ENCODE results near the gene CCDC81. TPM values are rescaled to one million over a fixed set of nuclear protein-coding genes. Genes with fewer than 3 reads are reported as not detected.

The CCDC81 gene
- polyA plus RNA-seq, 3 donors, result 0.11 to 0.31 (median 0.24) TPM

- no peaks in the 10 kb centered on the region for H3K36me3 ChIP-seq (replicated peaks in 1 of 2; ENCODE audit: control insufficient read depth in 1 of 2, insufficient read depth in 2 of 2, low read length in 2 of 2)
- Mint-ChIP-seq H3K27ac (no peak overlapping the region), H3K9me3 (peaks cover 0 to under 1% (median 0%) of the 10 kb centered on the region in 7 donors), H3K4me1 (peaks cover 18% of the 10 kb centered on the region), H3K36me3 (no peaks in the 10 kb centered on the region), H3K27me3 (ENCODE audit: low read depth in 3 of 3) (peaks cover 0 to 4% (median 0%) of the 10 kb centered on the region in 3 donors), H3K4me3 (no peak overlapping the region)
- H4K20me1 ChIP-seq (ENCODE audit: insufficient read depth, low read length), result no peaks in the 10 kb centered on the region
- H3K9me3 ChIP-seq (replicated peaks in 1 of 2; ENCODE audit: control insufficient read depth in 1 of 2, insufficient read depth in 1 of 2, low read length in 2 of 2), result no peaks in the 10 kb centered on the region
- peaks cover 0 to 3% of the 10 kb centered on the region in 2 donors for H3K4me1 ChIP-seq (ENCODE audit: control insufficient read depth in 1 of 2, insufficient read depth in 2 of 2, low read length in 2 of 2)
- H3K79me2 ChIP-seq (ENCODE audit: insufficient read depth, low read length), result no peaks in the 10 kb centered on the region
- peak in 1 of 3 donors; percentile 4 for DNase-seq
- intact Hi-C loops (cut with micrococcal nuclease), result no loop called here
- no peak overlapping the region for H3K4me2 ChIP-seq (replicated peaks; ENCODE audit: extremely low read depth, low read length, poor library complexity, severe bottlenecking)
- TF ChIP-seq CTCF (IDR thresholded peaks at IDR 0.05), result no peak
- no peak overlapping the region for H3K4me3 ChIP-seq (replicated peaks in 1 of 3; ENCODE audit: low read depth in 2 of 3, low read length in 3 of 3)
- no peak overlapping the region for H3K9ac ChIP-seq (ENCODE audit: insufficient read depth, low read length, poor library complexity, severe bottlenecking)
- H3K27ac ChIP-seq (ENCODE audit: low read depth in 1 of 2, low read length in 2 of 2), result no peak overlapping the region
- no peak overlapping the region for H2AFZ ChIP-seq (ENCODE audit: insufficient read depth, low read depth, low read length, poor library complexity, severe bottlenecking)
- no peaks in the 10 kb centered on the region for H3K27me3 ChIP-seq (ENCODE audit: control insufficient read depth in 2 of 2, insufficient read depth in 2 of 2, low read length in 2 of 2)
- no CpG with 5 or more reads among the region's 3 CpGs for WGBS (ENCODE audit: insufficient coverage)
These were observed 43.4 kb downstream of the CCDC81 start for GRCh38 chr11:86418106-86418505.

- peaks cover 18% of the 10 kb centered on the region for H3K4me1 Mint-ChIP-seq
These were observed 43.8 kb downstream of the CCDC81 start for GRCh38 chr11:86418513-86418912.

More at GRCh38 chr11:86418513-86418912, 43.8 kb downstream of the CCDC81 start:
- Histone ChIP-seq H4K20me1 (ENCODE audit: insufficient read depth, low read length) (no peaks in the 10 kb centered on the region), H3K36me3 (replicated peaks in 1 of 2; ENCODE audit: control insufficient read depth in 1 of 2, insufficient read depth in 2 of 2, low read length in 2 of 2) (no peaks in the 10 kb centered on the region), H3K27me3 (ENCODE audit: control insufficient read depth in 2 of 2, insufficient read depth in 2 of 2, low read length in 2 of 2) (no peaks in the 10 kb centered on the region), H3K4me1 (ENCODE audit: control insufficient read depth in 1 of 2, insufficient read depth in 2 of 2, low read length in 2 of 2) (peaks cover 0 to 3% of the 10 kb centered on the region in 2 donors), H3K4me3 (replicated peaks in 1 of 3; ENCODE audit: low read depth in 2 of 3, low read length in 3 of 3) (no peak overlapping the region), H3K9me3 (replicated peaks in 1 of 2; ENCODE audit: control insufficient read depth in 1 of 2, insufficient read depth in 1 of 2, low read length in 2 of 2) (no peaks in the 10 kb centered on the region), H3K9ac (ENCODE audit: insufficient read depth, low read length, poor library complexity, severe bottlenecking) (no peak overlapping the region), H3K4me2 (replicated peaks; ENCODE audit: extremely low read depth, low read length, poor library complexity, severe bottlenecking) (no peak overlapping the region), H2AFZ (ENCODE audit: insufficient read depth, low read depth, low read length, poor library complexity, severe bottlenecking) (no peak overlapping the region), H3K27ac (ENCODE audit: low read depth in 1 of 2, low read length in 2 of 2) (no peak overlapping the region), H3K79me2 (ENCODE audit: insufficient read depth, low read length) (no peaks in the 10 kb centered on the region)
- Mint-ChIP-seq H3K27me3 (ENCODE audit: low read depth in 3 of 3) (peaks cover 0 to 4% (median 0%) of the 10 kb centered on the region in 3 donors), H3K27ac (peak overlapping the region in 1 of 7 donors; percentile 4), H3K9me3 (no peaks in the 10 kb centered on the region), H3K36me3 (no peaks in the 10 kb centered on the region), H3K4me3 (no peak overlapping the region)
- intact Hi-C loops (cut with micrococcal nuclease), result no loop called here
- TF ChIP-seq CTCF (IDR thresholded peaks at IDR 0.05), result no peak
- no peak for DNase-seq
- no CpG with 5 or more reads among the region's 3 CpGs for WGBS (ENCODE audit: insufficient coverage)
